Brain pericyte (primary cell): ENCODE measurements around the gene HAVCR2.

Experiments used
- DNase-seq: peaks from one replicate; pipeline ENCODE4 v3.0.0-alpha.2; 2012; ENCODE audit warnings: low read depth, low spot score

HAVCR2 gene

GRCh38 chr5:157045601-157046000 is 63.2 kb downstream of the HAVCR2 start:
- DNase-seq = no peak

- no peak for DNase-seq
These were observed 70.2 kb downstream of the HAVCR2 start for GRCh38 chr5:157038568-157039187.
